Kidney (tissue), 14 donors: ENCODE results near the gene CHCHD1. TPM values are rescaled to one million over a fixed set of nuclear protein-coding genes. Genes with fewer than 3 reads are reported as not detected.

Experiments
- DNase-seq, 5 donors: peaks; one replicate each; pipeline ENCODE4 v3.0.0-alpha.2; 2013 to 2020
- FAIRE-seq: peaks from 2 replicates; lab custom pipeline; 2012; peaks lifted over from hg19 to GRCh38; lab: Jason Lieb, UNC
- H3K27ac ChIP-seq, 2 donors: one replicate each; pipeline ENCODE4 v1.7.0; 2013; ENCODE audit warnings: low read depth in 2 of 2, low read length in 2 of 2, inconsistent platforms in 1 of 2
- H3K27me3 ChIP-seq: one replicate; pipeline ENCODE4 v1.7.1; 2013; ENCODE audit warnings: low read length, inconsistent platforms; ENCODE audit not compliant: control insufficient read depth, insufficient read depth
- H3K36me3 ChIP-seq, 3 donors: one replicate each; pipeline versions ENCODE4 v1.7.0 to v1.7.1; 2013; ENCODE audit warnings: low read length in 3 of 3, control low read depth in 1 of 3, inconsistent platforms in 1 of 3; ENCODE audit not compliant: insufficient read depth in 3 of 3, control insufficient read depth in 2 of 3
- H3K4me1 ChIP-seq, 3 donors: one replicate each; pipeline versions ENCODE4 v1.7.0 to v1.7.1; 2013; ENCODE audit warnings: low read length in 3 of 3, inconsistent platforms in 1 of 3, low read depth in 1 of 3; ENCODE audit not compliant: control insufficient read depth in 2 of 3, insufficient read depth in 2 of 3
- H3K4me3 ChIP-seq, 3 donors: one replicate each; pipeline versions ENCODE4 v1.7.0 to v1.8.1; 2013; ENCODE audit warnings: low read length in 3 of 3, control low read depth in 1 of 3, inconsistent platforms in 1 of 3
- H3K9ac ChIP-seq, 3 donors: one replicate each; pipeline versions ENCODE4 v1.7.0 to v1.7.1; 2013; ENCODE audit warnings: low read length in 3 of 3, control low read depth in 1 of 3, inconsistent platforms in 1 of 3
- H3K9me3 ChIP-seq, 3 donors: one replicate each; pipeline versions ENCODE4 v1.7.0 to v1.7.1; 2013; ENCODE audit warnings: low read length in 3 of 3, control low read depth in 1 of 3, inconsistent platforms in 1 of 3; ENCODE audit not compliant: control insufficient read depth in 2 of 3, insufficient read depth in 1 of 3
- intact Hi-C: fragments of 100-400 bp; cut with DNase I; formaldehyde crosslinking; loops from one replicate; pipeline ENCODE4 v1.11.1; 2022
- polyA plus RNA-seq: library from polyadenylated mRNA; stranded (reverse); fragments of 350-450 nt; fragmentation: Illumina TruSeq; extraction: RNeasy Lipid Tissue Mini Kit (QIAGEN cat#74804); gene quantifications from one replicate; pipeline ENCODE4 v1.2.3, GENCODE V29; 2014; ENCODE audit warnings: low read depth, low replicate concordance; ENCODE audit not compliant: insufficient read depth
- total RNA-seq: library from RNA; stranded (reverse); fragmentation: NEBNext Ultra II Directional; extraction: Animal tissue kit (Norgen Biotek cat#: 25700); gene quantifications from one replicate; pipeline ENCODE4 v1.2.1, GENCODE V29; 2021
- TF ChIP-seq, protein P1 (sequence below): IDR thresholded peaks from 3 replicates; pipeline ENCODE4 v1.5.1; 2012; ENCODE audit warnings: mild to moderate bottlenecking, moderate library complexity, borderline replicate concordance; ENCODE audit not compliant: insufficient read depth; ENCODE audit errors: extremely low read depth
- donor health status: control.
- donor health status: control.
- donor health status: control.
- donor health status: control.
- donor health status: control.
- donor health status: DM: yes; HTN: yes; CAD: no.
- donor health status: Normal renal cell carcinoma (clear cell type).

The CHCHD1 gene
- total and polyA plus RNA-seq, 2 donors from 2014 or later, result 23.4 to 105 TPM

DNA sequence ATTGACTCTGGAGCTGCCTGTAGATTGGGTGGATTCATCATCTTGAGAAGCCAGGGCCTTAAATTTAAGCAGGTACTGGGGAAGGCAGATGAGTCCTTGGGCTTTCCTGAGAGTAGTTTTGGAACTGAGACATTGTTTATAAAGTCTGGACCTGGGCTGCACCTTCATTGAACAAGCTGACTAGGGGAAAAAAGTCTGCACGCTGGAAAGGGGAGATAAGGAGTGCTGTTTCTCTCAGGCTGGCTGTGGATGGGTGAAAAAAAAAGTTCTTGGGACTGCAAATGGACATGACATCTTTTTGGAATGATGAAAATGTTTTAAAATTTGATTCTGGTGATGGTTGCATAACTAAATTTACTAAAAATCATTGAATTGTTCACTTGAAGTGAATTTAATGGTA, 25.7 kb upstream of the CHCHD1 start:
- Histone ChIP-seq H3K9me3 (no peaks in the 10 kb centered on the region), H3K9ac (no peak overlapping the region), H3K36me3 (peaks cover 9 to 40% (median 20%) of the 10 kb centered on the region in 3 donors), H3K27ac (no peak overlapping the region), H3K27me3 (no peaks in the 10 kb centered on the region), H3K4me3 (no peak overlapping the region), H3K4me1 (no peaks in the 10 kb centered on the region)
- TF ChIP-seq, protein P1, sequence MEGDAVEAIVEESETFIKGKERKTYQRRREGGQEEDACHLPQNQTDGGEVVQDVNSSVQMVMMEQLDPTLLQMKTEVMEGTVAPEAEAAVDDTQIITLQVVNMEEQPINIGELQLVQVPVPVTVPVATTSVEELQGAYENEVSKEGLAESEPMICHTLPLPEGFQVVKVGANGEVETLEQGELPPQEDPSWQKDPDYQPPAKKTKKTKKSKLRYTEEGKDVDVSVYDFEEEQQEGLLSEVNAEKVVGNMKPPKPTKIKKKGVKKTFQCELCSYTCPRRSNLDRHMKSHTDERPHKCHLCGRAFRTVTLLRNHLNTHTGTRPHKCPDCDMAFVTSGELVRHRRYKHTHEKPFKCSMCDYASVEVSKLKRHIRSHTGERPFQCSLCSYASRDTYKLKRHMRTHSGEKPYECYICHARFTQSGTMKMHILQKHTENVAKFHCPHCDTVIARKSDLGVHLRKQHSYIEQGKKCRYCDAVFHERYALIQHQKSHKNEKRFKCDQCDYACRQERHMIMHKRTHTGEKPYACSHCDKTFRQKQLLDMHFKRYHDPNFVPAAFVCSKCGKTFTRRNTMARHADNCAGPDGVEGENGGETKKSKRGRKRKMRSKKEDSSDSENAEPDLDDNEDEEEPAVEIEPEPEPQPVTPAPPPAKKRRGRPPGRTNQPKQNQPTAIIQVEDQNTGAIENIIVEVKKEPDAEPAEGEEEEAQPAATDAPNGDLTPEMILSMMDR, result no peak
- no peak for DNase-seq
- no peak for FAIRE-seq
- intact Hi-C loops, result no loop called here

DNA sequence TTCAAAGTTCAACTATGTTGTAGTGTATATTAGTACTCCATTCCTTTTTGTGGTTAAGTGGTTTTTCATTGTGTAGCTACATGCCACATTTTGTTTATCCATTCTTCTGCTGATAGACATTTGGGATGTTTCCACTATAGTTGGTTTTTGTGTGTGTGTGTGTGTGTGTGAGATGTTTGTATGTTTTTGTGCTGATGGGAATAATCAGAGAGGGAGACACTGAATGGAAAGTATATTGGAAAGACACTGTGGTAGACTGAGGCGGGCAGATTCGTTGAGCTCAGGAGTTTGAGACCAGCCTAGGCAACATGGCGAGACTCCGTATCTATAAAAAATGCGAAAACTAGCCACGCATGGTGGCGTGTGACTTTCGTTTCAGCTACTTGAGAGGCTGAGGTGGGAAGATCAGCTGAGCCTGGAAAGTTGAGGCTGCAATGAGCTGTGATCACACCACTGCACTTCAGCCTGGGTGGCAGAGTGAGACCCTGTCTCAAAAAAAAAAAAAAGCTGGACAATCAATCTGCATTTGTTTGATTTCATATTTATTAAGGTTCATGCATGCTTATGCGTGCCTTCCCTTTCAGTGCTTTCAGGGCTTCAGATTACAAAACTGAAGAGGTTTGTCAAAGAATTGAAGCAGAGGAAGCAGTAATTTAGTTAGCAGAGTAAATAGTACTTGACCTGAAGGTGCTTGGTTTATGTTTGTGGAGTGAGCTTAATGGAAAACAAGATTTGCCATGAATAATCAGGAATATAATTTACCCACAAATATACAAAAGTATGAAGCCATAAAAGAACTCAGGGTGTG, 22.9 kb upstream of the CHCHD1 start:
- H3K36me3 ChIP-seq, result peaks cover 10 to 48% (median 30%) of the 10 kb centered on the region in 3 donors
- FAIRE-seq, result no peak
- no peak for DNase-seq
- H3K4me1 ChIP-seq, result peaks cover 0 to 5% (median 3%) of the 10 kb centered on the region in 3 donors
- no peak overlapping the region for H3K27ac ChIP-seq
- no peak overlapping the region for H3K4me3 ChIP-seq
- no peaks in the 10 kb centered on the region for H3K9me3 ChIP-seq
- no peak overlapping the region for H3K9ac ChIP-seq
- TF ChIP-seq, protein P1, result no peak
- intact Hi-C loops, result no loop called here
- H3K27me3 ChIP-seq, result no peaks in the 10 kb centered on the region

DNA sequence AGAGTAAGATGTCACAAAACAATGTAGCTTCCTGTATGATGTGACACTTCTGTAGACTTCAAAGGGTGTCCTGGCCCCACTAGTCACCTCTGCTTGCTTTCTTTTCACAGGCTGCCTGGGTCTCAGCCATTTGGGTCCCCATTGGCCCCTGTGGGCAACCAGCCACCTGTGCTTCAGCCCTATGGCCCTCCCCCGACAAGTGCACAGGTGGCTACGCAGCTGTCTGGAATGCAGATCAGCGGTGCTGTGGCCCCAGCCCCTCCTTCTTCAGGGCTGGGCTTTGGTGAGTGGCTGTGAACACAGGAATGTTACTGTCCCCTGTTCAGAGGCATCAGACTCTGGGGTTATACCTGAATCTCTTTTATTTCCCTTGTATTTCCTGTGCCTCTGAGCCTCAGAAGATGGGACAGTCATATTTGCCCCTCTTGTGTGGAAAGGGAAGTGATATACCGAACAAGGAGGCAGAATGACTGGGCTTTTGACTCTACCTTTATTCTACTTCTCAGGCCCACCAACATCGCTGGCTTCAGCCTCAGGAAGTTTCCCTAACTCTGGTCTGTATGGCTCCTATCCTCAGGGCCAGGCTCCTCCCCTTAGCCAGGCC, 22.2 kb upstream of the CHCHD1 start:
- no peak for FAIRE-seq
- DNase-seq, result peak in 1 of 5 donors; percentile 76
- peaks cover 0 to 5% (median 3%) of the 10 kb centered on the region in 3 donors for H3K4me1 ChIP-seq
- peaks cover 10 to 47% (median 34%) of the 10 kb centered on the region in 3 donors for H3K36me3 ChIP-seq
- TF ChIP-seq, protein P1, result no peak
- no peak overlapping the region for H3K27ac ChIP-seq
- intact Hi-C loops, result no loop called here
- H3K9me3 ChIP-seq, result no peaks in the 10 kb centered on the region
- H3K27me3 ChIP-seq, result no peaks in the 10 kb centered on the region
- H3K9ac ChIP-seq, result no peak overlapping the region
- H3K4me3 ChIP-seq, result no peak overlapping the region
